Stimulated activated CD4-positive, alpha-beta T cell treated with anti-CD3 and anti-CD28 coated beads, Interleukin-12 subunit alpha, Interleukin-12 subunit beta, amount 100 ng/mL, for 48 hours (primary cell): ENCODE measurements around the gene SYK.
A peak's percentile ranks its signal among the peaks of the same experiment; 100 is the strongest.

Source experiments
- DNase-seq, 3 donors: peaks; one replicate each; pipeline ENCODE4 v3.0.0-alpha.2; 2020; ENCODE audit warnings: low read depth in 2 of 3, low spot score in 1 of 3

Gene SYK

GRCh38 chr9:90903766-90904424 is 102.3 kb downstream of the SYK start:
- DNase-seq = no peak

DNA sequence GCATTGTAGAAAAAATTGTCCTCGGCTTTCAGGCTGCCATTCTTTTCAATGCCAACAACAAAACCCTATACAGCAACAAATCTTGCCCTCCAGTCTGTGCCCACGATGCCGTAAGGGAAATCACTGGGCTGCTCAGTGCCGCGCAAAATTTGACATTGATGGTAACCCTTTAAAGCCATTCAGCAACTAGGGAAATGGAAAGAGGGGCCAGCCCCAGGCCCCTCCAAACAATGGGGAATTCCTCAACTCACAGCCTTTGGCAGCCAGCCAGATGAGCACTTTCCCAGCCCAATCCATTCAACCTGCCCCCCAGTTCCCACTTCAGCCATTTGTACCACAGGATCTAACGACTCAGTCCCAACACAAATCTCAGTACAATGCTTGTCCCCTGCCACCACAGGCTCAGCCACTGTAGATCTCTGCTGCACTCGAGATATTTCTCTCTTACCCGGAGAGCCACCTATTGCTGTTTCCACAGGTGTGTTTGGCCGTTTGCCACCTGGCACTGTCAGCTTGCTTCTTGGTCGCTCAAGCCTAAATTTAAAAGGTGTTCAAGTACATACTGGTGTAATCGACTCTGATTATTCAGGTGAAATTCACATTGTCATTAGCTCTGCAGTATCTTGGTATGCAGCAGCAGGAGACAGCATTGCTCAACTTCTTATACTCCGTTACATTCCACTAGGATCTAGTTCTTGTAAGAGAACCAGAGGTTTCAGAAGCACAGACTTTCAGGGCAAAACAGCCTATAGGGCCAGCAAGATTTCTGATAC is 103.3 kb downstream of the SYK start:
- DNase-seq = no peak

- no peak for DNase-seq
These were observed 104.2 kb downstream of the SYK start for GRCh38 chr9:90905822-90906221.

DNA sequence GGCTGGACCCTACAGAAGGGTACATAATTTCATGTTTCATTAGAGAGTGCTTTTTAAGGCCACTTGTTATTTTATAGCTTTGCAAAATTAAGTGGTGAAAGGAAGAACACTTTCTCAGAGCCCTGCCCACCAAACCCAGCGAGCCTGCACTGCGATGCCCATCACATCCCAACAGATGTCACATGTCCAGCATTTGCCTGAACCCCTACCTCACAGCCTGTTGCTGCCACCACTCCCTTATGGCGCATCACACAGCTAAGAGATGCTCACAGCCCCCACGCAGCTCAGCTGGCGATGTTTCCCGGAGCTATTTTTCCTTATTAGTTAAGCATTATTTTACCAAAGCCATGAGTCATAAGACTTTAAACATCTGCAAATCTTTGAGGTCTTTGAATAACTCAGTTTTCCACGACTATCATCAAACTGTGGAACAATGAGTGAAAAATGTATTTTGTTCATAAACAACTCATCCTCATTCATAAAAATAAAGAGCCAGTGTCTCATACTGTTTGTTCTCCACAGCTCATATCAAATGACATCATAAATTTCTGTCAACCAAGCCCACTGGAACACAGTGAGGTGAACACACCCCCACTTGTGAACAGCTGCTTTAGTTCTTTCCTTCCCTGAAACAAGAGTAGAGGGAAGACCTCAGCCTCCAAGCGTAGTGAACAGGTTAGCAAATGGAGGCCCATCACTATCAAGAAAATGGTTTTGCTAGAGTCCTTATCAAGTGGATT is 104.9 kb downstream of the SYK start:
- DNase-seq = no peak

DNA sequence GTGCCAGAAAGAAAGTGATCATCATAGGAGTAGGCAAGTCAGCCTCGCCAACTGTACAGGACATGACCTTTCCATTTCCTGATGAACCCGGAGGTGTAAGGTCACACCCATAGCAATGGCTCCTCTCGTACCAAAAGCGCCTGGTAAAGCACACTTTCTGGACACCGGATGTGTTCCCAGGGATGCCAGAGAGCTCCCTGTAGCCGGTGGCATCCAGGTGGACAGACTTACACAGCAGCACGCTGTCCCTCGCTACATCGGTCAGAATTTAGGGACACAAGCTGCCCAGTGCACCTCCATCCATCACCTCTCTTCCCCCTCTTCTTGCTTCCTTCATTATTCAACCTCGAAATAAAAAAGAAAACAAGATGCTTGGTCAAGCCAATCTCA is 105.4 kb downstream of the SYK start:
- DNase-seq = no peak

GRCh38 chr9:90907790-90908189 is 106.2 kb downstream of the SYK start:
- DNase-seq = no peak

GRCh38 chr9:90909225-90909624 is 107.6 kb downstream of the SYK start:
- DNase-seq = no peak

- DNase-seq = no peak
These were observed 108.2 kb downstream of the SYK start for GRCh38 chr9:90909747-90910283.

DNA sequence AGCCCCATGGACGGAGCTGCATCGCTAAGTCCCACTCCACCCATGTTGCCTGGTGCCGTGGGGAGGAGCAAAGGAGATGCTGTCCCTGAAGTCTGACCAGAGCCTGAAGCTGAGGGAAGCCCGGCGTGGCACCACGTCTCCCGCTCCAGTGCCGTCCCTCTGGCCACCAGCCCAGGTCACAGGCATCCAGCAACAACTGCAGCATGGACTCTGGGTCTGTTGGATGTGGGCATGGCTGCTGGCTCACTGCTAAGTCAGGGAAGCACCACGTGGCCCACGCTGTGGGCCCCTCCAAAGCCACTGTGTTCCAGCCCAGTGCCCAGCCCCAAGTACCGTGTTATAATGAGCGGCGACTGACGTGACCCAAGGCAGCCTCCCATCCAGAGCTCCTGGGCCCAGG is 112.6 kb downstream of the SYK start:
- DNase-seq = no peak

GRCh38 chr9:90914868-90915483 is 113.4 kb downstream of the SYK start:
- peak; percentile 59 to 73 (median 62) for DNase-seq

- DNase-seq = peak; percentile 20 to 37 (median 36)
These were observed 114.1 kb downstream of the SYK start for GRCh38 chr9:90915693-90916092.

DNA sequence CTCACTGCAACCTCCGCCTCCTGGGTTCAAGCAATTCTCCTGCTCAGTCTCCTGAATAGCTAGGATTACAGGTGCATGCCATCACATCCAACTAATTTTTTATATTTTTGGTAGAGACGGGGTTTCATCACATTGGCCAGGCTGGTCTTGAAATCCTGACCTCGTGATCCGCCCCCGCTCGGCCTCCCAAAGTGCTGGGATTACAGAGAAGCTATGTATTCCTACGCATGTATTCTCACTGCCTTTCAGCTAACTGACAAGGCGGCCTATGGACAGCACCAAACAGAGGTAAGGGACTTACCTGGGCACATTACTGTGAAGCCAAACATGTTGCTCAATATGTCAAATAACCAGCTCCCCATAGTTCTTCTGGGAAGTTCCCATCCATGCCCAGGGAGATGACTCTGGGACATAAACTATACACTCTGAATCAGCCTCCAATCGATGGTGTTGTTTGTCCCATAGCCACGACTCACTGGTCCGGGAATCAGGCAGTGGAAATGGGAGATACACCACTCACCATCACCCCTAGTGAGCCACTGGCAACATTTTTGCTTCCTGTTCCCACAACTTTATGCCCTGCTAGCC is 114.6 kb downstream of the SYK start:
- no peak for DNase-seq

- no peak for DNase-seq
These were observed 118.3 kb downstream of the SYK start for GRCh38 chr9:90919883-90920282.

DNA sequence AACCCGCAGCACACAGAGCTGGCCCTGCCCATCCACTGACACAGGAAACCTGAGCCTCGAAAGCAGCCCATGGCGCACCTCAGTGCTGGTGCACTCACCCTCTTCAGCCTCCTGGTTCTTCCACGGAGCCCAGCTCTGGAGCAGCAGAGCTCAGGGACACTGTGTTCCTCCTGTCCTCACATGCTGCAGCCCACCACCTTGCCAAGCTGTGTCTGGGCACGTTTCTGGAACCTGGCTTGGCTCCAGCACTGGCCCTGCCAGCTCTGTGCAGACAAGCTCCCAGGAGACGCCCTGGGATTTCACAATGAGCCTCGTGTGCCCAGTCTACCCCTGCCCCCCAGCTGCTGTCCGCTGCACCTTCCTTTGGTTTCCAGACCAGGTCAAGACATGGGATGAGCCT is 119.5 kb downstream of the SYK start:
- DNase-seq = no peak

GRCh38 chr9:90921969-90922368 is 120.3 kb downstream of the SYK start:
- no peak for DNase-seq

- no peak for DNase-seq
These were observed 124.1 kb downstream of the SYK start for GRCh38 chr9:90925581-90926257.

- no peak for DNase-seq
These were observed 125.3 kb downstream of the SYK start for GRCh38 chr9:90926936-90927335.

DNA sequence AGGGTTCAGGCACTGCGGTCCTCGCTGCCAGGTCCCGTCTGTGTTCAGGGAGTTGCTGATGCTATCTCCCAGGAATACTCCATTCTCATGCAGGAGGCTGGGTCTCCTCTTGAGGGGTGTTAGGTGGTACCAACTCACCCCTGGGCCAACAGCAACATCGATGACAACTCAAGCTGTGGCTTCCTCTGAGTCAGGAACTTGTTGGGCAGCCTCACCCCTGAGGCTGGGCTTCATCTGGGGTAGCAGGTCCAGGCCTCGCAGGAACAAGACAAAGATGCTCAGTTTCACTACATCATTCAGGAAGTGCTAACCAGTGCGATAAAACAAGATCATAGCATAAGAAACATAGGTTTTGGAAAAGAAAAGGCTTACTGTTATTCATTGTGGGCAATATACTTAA is 125.9 kb downstream of the SYK start:
- DNase-seq = no peak

DNA sequence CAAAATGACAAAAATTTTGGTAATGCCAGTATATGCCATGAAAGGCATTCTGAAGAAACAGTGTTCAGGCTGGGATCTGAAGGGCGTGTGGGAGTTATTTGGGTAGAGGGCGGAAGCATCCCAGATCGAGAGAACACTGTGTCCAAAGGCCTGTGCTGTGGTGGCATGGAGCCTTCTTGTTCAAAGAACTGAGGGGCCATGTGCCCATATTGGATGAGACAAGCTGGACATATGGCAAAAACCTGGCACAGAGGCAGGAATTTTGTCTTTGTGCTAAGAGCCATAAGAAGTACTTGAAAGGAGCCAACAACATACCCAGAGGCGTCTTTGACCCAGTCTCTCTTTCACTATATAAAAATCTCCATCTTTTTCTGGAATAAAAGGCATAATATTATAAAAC is 128.0 kb downstream of the SYK start:
- DNase-seq = no peak

GRCh38 chr9:90933468-90933867 is 131.8 kb downstream of the SYK start:
- DNase-seq = no peak

- no peak for DNase-seq
These were observed 137.7 kb downstream of the SYK start for GRCh38 chr9:90939351-90939750.
